Measurements from ENCODE around the gene MED29.

The MED29 gene

DNA sequence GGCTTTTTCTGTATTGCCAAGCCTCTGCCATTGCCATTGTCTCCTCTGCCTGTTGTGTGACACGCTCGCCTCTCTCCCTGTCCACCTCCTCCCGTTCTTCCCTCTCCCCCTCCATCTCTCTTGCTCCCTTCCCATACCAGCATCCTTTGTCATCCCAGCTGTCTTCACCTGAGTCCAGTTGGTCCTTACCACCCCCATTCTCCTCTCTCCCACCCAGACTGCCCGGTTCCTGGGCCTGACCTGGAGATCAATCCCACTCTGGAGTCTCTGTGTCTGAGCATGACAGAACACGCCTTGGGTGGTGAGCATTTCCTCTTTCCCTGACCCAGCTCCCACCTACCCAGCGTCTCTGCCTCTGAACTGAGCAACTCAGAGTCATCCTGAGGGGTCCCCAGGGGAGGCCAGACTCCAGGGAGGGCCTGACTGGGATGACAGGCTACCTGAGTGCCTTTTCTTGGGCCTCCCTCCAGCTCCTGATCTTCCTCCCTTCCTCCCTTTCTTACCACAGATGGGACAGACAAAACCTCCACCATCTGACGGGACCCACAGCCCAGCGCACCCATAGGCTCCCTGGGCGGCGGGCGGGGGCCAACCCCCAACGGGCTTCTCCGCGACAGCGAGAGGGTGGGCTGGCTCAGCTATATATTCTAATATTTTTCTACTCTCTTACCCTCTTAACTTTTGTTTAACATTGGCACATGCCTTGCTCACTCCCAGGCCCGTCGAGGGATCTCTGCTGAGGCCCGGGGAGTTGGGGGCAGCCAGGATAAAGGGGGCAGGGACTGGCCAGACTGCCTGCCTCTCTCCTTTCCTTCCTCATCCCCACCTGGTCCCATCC is 8.0 kb upstream of the MED29 start:
- Mint-ChIP-seq H3K36me3 (peaks cover 21% of the 10 kb centered on the region), H3K27me3 (no peaks in the 10 kb centered on the region), H3K4me3 (no peak overlapping the region), H3K27ac (no peak overlapping the region), H3K4me1 (peaks cover 1% of the 10 kb centered on the region), H3K9me3 (no peaks in the 10 kb centered on the region)

DNA sequence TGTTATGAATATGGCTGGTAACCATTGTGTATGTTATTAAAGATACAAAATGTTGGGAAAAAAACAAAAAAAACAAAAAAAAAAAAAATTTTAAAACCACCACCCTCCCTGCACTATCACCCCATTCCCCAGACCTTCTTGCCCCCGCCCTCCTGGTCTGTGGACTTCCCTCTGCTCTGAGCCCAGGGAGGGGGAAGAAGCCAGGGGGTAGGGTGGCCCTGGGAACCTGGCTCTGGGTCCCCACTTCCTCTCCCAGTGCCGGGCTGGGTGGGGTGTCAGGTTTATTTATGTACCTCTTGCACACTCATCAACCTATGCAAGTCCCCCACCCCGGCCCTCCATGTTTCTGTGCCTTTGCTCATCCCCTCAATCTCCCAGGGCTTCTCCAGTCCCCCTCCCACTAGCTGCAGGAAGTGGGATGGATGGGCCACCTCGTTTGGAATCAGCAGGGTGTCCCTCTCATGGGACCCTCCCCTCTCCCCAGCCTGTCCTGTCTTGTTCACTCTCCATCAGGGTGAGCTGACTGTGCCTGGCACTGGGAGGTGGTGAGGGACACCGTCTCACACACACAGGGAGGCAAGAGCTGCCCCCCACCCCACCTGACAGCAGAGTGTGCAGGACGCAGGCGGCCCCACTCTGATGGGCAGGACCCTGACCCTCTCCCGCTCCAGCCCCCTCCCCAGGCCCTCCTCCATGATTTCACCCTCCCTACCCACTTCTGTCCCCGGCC is 6.2 kb upstream of the MED29 start:
- H3K27ac Mint-ChIP-seq: peak overlapping the region; percentile 72
- H3K9me3 Mint-ChIP-seq: no peaks in the 10 kb centered on the region
- peaks cover 17% of the 10 kb centered on the region for H3K36me3 Mint-ChIP-seq

DNA sequence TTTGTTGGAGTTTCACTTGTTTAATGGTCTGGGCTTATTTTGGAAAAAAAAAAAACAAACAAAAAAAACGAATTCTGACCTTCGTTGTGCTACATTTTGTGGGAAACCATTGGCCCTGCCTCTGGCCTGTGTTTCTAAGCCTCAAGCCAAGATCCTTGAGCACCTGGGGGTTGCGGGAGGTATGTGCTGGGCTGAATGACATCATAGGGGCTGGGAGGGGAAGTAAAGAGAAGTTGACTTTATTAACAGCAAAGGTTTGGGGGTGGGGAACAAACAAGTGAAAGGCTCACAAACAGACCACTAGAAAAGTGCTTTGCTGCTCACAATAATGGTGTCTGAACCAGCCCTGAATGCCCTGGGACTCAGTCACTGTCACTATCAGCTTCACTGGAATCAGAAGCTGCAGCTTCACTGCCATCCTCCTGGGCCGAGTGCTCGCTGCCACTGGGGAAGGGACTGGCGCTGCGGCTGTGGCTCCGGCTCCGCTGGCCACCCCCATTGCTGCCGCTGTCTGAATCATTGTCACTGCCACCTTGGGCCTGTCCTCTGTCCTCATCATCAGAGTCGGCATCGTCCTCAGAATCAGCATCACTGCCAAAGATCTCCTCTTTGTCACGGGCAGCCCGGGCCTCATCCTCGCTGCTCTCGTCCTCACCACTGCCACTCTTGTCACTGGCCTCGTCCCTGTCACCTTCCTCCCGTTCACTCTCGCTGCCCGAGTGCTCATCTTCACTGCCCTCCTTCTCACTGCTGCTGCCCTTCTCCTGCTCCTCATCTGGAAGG is 5.4 kb upstream of the MED29 start:
- peaks cover 16% of the 10 kb centered on the region for H3K36me3 Mint-ChIP-seq
- H3K4me3 Mint-ChIP-seq: no peak overlapping the region
- no peaks in the 10 kb centered on the region for H3K27me3 Mint-ChIP-seq
- H3K27ac Mint-ChIP-seq: peak overlapping the region; percentile 68
- no peaks in the 10 kb centered on the region for H3K9me3 Mint-ChIP-seq
- H3K4me1 Mint-ChIP-seq: peaks cover 16% of the 10 kb centered on the region

More for the DNA sequence above, 6.2 kb upstream of the MED29 start:
- Mint-ChIP-seq H3K4me1 (peaks cover 11% of the 10 kb centered on the region), H3K27me3 (no peaks in the 10 kb centered on the region), H3K4me3 (no peak overlapping the region)

DNA sequence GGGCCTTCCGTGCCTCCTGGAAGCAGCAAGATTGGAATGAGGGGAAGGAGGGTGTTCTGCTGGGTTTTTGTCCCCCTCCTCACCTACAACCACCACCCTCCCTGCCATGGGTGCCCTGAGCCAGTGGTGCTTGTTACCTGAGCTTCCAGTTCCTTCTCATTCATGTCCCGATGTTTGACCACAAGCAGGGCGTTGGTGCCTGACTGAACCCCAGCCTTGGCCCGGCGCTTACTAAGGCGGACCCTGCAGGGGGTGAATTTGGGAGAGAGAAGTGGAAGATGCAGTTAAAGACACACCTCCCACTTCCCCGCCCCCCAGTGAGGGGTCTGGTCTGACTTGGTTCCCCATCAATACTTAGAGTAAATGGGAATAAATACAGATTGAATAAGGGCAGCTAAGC is 4.6 kb upstream of the MED29 start:
- no peaks in the 10 kb centered on the region for H3K27me3 Mint-ChIP-seq
- H3K36me3 Mint-ChIP-seq: peaks cover 9% of the 10 kb centered on the region
- H3K4me3 Mint-ChIP-seq: no peak overlapping the region
- no peaks in the 10 kb centered on the region for H3K9me3 Mint-ChIP-seq
- H3K27ac Mint-ChIP-seq: peak overlapping the region; percentile 12
- peaks cover 19% of the 10 kb centered on the region for H3K4me1 Mint-ChIP-seq

DNA sequence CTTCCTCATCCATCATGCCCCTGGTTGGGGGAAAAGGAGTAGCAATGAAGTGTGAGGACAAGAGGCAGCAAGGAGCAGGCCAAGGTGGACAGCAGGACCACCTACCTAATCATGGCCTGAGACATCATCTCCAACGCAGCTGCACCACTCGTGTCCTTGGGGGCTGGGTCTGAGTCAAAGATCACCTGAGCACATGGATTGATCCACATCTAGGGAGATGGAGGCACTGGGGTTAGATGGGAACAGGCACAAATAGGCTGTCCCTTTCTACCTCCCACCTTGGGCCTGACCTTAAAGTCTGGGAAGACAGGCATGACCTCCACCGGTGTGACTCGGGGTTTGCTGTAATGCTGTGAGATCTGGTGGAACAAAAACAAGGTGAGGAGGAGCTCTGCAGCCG is 2.5 kb upstream of the MED29 start:
- H3K27me3 Mint-ChIP-seq: no peaks in the 10 kb centered on the region
- H3K27ac Mint-ChIP-seq: peak overlapping the region; percentile 74
- no peaks in the 10 kb centered on the region for H3K9me3 Mint-ChIP-seq
- peaks cover 8% of the 10 kb centered on the region for H3K36me3 Mint-ChIP-seq
- no peak overlapping the region for H3K4me3 Mint-ChIP-seq
- H3K4me1 Mint-ChIP-seq: peaks cover 32% of the 10 kb centered on the region

DNA sequence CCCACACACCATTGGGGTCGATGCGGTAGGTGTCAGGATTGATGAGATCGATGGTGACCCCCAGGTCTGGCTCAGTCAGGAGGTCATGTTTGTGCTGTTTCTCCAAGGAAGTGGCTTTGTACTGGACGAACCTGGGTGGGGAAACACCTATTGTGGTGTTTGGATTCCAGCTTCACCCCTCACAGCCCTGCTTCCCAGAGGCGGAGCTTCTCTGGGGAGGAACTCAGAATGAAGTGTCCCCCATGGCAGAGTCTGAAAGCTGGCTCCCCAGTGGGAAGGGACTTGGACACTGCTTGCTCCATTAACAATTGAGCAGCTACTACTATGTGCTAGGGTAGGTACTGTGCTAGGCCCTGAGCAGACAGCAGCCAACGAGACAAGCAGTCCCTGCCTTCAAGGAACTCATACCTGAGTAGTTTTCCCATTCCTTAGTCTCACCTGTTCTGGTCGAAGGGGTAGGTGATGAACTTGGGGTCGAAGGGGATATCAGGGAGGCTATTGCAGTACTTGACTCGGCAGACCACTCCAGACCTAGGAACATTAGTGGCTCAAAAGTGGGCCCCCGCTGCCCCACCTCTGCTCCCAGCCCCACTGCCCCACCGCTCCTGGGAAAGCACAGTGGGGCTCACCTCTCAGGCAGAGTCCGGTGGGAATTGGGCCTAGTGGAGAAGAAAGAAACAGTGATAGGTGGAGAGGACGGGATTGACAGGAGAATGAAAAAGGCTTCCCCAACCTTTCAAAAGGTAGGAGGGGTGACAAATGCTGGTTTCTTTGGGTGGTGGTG is 1.4 kb upstream of the MED29 start:
- Mint-ChIP-seq H3K4me3 (peak overlapping the region; percentile 96), H3K36me3 (peaks cover 10% of the 10 kb centered on the region), H3K4me1 (peaks cover 35% of the 10 kb centered on the region), H3K27me3 (no peaks in the 10 kb centered on the region), H3K27ac (peak overlapping the region; percentile 94), H3K9me3 (no peaks in the 10 kb centered on the region)

DNA sequence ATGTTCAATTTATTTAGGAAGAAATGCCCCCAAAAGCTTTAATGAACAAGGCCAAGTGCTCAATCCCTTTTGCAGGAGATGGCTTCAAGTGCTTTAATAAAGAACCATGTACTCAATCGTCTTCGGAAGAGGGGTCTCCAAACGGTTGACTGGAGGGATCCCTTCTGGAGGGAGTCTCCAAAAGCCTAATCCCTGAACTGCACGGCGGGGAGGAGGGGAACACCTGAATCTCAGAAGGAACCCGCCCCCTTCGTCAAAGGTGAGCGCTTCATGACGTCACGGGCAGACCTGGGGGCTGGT is 777 bp upstream of the MED29 start:
- peak overlapping the region; percentile 94 for H3K27ac Mint-ChIP-seq
- H3K9me3 Mint-ChIP-seq: no peaks in the 10 kb centered on the region
- peaks cover 10% of the 10 kb centered on the region for H3K36me3 Mint-ChIP-seq
- peak overlapping the region; percentile 96 for H3K4me3 Mint-ChIP-seq
- H3K4me1 Mint-ChIP-seq: peaks cover 38% of the 10 kb centered on the region
- no peaks in the 10 kb centered on the region for H3K27me3 Mint-ChIP-seq

DNA sequence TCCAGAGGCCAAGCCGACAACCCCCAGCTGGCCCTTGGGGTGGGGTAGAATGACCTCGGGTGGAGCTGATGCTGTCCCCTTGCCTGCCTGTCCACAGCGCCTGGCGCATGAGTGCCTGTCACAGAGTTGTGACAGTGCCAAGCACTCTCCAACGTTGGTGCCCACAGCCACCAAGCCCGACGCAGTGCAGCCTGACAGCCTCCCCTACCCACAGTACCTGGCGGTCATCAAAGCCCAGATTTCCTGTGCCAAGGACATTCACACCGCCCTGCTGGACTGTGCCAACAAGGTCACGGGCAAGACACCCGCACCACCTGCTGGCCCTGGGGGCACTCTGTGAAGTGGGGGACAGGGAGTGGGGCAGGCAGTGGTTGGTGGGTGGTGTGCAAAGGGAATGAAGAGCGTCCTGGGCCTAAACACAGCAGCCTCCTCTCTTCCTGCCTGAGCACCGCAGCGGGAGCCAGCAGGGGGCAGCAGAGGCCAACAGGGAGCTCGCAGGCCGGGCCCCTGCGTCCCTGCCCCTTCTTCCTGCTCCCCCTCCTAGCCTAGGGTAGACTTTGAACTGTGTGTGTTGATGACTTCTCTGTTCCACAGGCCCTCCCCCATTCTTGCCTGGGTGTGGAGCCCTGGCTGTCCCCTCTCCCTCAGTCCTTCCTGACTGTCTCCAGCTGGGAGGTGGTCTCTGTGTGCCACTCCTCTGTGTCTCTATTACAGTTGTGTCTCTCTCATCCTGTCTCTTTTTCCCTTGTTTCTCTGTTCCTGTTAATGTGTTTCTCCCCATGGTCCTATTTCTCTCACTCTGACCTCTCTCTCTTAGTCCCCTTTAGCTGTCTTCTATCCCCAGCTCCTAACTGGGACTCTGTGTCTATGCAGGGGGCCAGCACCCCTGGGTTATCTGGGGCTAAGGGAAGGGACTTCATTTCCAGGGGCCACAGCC is 6.5 kb downstream of the MED29 start:
- H3K36me3 Mint-ChIP-seq: peaks cover 2% of the 10 kb centered on the region
- H3K27ac Mint-ChIP-seq: peak overlapping the region; percentile 71
- peak overlapping the region; percentile 50 for H3K4me3 Mint-ChIP-seq
- peaks cover 62% of the 10 kb centered on the region for H3K4me1 Mint-ChIP-seq
- no peaks in the 10 kb centered on the region for H3K9me3 Mint-ChIP-seq
- H3K27me3 Mint-ChIP-seq: no peaks in the 10 kb centered on the region

DNA sequence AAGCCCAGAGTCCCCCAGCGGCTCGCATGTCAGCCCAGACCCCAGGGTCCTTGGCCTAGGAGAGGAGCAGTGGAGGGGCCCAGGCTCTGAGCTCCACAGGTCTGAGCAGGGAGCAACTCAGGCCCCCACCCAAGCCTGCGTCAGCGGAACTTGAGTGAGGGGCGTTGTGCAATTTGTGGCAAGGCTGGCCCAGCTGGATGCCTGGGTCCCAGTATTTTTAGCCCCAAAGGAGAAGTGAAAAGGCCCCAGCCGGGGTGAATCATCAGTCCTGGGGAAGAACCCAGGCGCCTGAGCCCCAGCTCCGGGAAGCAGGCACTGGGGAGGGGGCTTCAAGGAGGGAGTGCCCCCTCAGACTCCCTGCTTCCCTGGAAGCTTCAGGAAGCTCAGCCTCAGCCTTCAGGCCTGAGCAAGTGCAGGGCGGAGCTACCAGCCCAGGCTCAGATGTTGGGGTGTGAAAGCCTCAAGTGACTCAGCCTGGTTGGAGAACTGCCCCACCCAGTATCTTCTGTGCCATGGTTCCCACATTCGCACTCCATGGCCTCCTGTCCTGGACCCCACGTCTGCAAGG is 7.2 kb downstream of the MED29 start:
- H3K27ac Mint-ChIP-seq: no peak overlapping the region
- peaks cover 2% of the 10 kb centered on the region for H3K36me3 Mint-ChIP-seq
- H3K4me1 Mint-ChIP-seq: peaks cover 63% of the 10 kb centered on the region
- no peaks in the 10 kb centered on the region for H3K27me3 Mint-ChIP-seq
- peak overlapping the region; percentile 50 for H3K4me3 Mint-ChIP-seq
- no peaks in the 10 kb centered on the region for H3K9me3 Mint-ChIP-seq

DNA sequence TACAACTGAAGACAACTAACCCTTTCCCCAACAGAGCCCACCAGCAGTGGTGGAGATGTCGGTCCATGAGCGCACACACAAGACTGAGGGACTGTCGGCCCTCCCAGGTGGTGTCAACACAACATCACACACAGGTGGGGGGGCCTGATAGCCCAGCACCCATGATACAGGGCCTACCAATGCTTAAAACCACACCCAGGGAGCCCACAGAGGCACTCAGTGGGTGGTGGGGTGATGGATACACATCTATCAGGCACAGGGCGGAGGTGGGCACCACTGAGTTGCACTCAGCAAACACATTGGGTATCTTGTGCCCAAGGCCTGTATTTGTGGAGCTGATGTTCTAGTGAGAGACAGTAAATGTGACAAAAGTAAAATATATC is 8.5 kb downstream of the MED29 start:
- no peaks in the 10 kb centered on the region for H3K9me3 Mint-ChIP-seq
- H3K27ac Mint-ChIP-seq: peak overlapping the region; percentile 39
- no peaks in the 10 kb centered on the region for H3K27me3 Mint-ChIP-seq
- peaks cover 63% of the 10 kb centered on the region for H3K4me1 Mint-ChIP-seq
- peak overlapping the region; percentile 12 for H3K4me3 Mint-ChIP-seq
- H3K36me3 Mint-ChIP-seq: no peaks in the 10 kb centered on the region

DNA sequence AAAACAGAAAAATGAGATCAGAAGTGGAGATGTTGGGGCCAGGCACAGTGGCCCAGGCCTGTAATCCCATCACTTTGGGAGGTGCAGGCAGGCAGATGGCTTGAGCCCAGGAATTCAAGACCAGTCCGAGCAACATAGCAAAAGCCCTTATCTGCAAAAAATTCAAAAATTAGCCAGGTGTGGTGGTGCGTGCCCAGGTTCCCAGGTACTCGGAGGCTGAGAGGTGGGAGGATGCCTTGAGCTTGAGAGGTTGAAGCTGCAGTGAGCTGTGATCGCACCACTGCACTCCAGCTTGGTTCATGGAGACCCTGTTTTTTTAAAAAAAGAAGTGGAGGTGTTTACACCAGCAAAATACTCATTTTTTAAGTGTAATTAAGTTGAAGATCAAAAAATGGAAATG is 8.9 kb downstream of the MED29 start:
- Mint-ChIP-seq H3K27me3 (no peaks in the 10 kb centered on the region), H3K9me3 (no peaks in the 10 kb centered on the region), H3K36me3 (no peaks in the 10 kb centered on the region), H3K4me1 (peaks cover 65% of the 10 kb centered on the region), H3K4me3 (peak overlapping the region; percentile 9), H3K27ac (peak overlapping the region; percentile 39)

DNA sequence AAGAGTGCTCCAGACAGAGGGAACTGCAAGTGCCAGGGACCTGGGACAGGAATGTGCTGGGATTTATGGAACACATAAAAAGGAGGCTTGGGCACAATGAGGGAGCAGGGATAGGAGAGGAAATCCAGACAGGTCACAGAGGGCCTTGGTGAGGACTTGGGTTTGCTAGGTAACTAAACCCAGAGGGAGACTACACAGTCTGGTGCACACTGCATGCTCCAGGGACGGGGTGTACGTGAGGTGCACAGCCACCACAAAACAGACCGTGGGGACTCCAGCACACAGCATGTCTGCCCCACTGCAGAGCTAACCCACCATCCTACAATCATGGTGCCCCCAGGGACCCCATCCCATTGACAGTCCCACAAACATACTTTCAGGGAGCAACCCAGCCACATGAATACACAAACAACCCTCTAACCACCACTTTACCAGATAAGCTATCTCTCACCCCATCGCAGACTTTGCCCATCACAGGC is 9.9 kb downstream of the MED29 start:
- peak overlapping the region; percentile 97 for H3K27ac Mint-ChIP-seq
- H3K27me3 Mint-ChIP-seq: no peaks in the 10 kb centered on the region
- H3K4me1 Mint-ChIP-seq: peaks cover 70% of the 10 kb centered on the region
- H3K9me3 Mint-ChIP-seq: no peaks in the 10 kb centered on the region
- H3K4me3 Mint-ChIP-seq: peak overlapping the region; percentile 81
- H3K36me3 Mint-ChIP-seq: no peaks in the 10 kb centered on the region

DNA sequence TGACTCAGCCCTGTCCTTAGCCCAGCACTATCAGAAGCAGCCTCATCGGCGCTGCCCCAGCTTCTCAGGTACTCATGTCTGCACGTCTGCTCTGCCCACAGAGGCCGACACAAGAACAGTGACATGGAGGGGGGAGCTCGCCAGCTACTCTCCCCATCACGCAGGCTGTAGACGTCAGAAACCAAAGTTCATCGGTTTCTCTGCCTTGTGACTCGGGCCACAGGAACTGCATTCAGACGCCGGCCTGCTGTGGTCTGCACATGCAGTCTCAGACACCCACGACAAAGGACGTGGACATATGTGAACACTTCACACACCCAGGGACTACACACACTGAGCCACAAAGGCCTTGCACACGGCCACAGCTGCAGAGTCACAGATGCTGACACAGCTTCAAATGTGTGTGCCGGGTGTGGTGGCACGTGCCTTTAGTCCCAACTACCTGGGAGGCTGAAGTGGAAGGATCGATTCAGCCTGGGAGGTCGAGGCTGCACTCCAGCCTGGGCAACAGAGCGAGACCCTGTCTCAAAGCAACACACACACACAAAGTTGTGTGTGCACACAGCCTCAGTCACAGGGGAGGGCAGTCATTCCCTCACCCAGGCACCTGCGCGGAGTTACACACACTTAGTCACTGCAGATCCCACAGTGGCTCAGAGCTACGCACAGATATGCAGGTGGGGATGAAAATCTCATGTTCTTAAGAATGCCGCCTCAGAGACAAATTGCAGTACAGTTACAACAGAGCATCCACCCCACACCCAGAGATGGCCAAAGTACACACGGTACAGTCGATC is 10.6 kb downstream of the MED29 start:
- Mint-ChIP-seq H3K27me3 (no peaks in the 10 kb centered on the region), H3K27ac (peak overlapping the region; percentile 97), H3K36me3 (no peaks in the 10 kb centered on the region), H3K4me3 (peak overlapping the region; percentile 81), H3K4me1 (peaks cover 74% of the 10 kb centered on the region), H3K9me3 (no peaks in the 10 kb centered on the region)
